IMR-90 (cell line): Measurements from ENCODE around the gene CDC45. TPM values are rescaled to one million over a fixed set of nuclear protein-coding genes. Genes with fewer than 3 reads are reported as not detected.
A peak's percentile ranks its signal among the peaks of the same experiment; 100 is the strongest.

Experiments used
- ATAC-seq: fragments of 200-7000 bp; cut with Tn5 transposase; 2 replicates; pipeline ENCODE4 v1.9.1; 2020; ENCODE audit warnings: low read depth, mild to moderate bottlenecking, moderate library complexity
- BruUV-seq: library from RNA; stranded (reverse); fragments of 400-500 nt; replicated peaks from 2 replicates; lab custom pipeline; 2021; lab: Mats Ljungman, UMichigan
- CTCF ChIA-PET: fragments of 300-600 bp; formaldehyde crosslinking; extraction: SDS; loops from one replicate; lab custom pipeline; 2021; ENCODE audit warnings: antibody characterized with exemption; lab: Yijun Ruan, JAX
- POLR2A ChIA-PET: fragments of 300-600 bp; sonication (Branson Sonifier 250); formaldehyde crosslinking; loops from one replicate; lab custom pipeline; 2022; ENCODE audit warnings: antibody characterized with exemption; ENCODE audit not compliant: unreplicated experiment; lab: Charles Lee
- DNase-seq: peaks from one replicate; pipeline ENCODE4 v3.0.0; 2013
- H2AFZ ChIP-seq: replicated peaks from 2 replicates; pipeline ENCODE3; 2013; ENCODE audit warnings: low read length, mild to moderate bottlenecking; ENCODE audit not compliant: poor library complexity
- H2AK5ac ChIP-seq: 2 replicates; pipeline ENCODE4 v1.6.1; 2013; ENCODE audit warnings: low read depth, low read length, inconsistent platforms
- H2AK9ac ChIP-seq: replicated peaks from 2 replicates; pipeline ENCODE3; 2013; ENCODE audit warnings: mild to moderate bottlenecking, low read depth, low read length, moderate library complexity; ENCODE audit not compliant: poor library complexity
- H2BK120ac ChIP-seq: 2 replicates; pipeline ENCODE4 v1.6.1; 2013; ENCODE audit warnings: low read depth, low read length, inconsistent platforms
- H2BK15ac ChIP-seq: 3 replicates; pipeline ENCODE4 v1.6.1; 2013; ENCODE audit warnings: low read depth, low read length, inconsistent platforms
- H2BK20ac ChIP-seq: 2 replicates; pipeline ENCODE4 v1.6.1; 2013; ENCODE audit warnings: low read depth, mild to moderate bottlenecking, inconsistent platforms, low read length, moderate library complexity
- H2BK5ac ChIP-seq: 2 replicates; pipeline ENCODE4 v1.6.1; 2013; ENCODE audit warnings: mild to moderate bottlenecking, low read depth, low read length, inconsistent platforms; ENCODE audit not compliant: poor library complexity, severe bottlenecking
- H3K14ac ChIP-seq: replicated peaks from 2 replicates; pipeline ENCODE4 v1.6.1; 2013; ENCODE audit warnings: low read depth, low read length, inconsistent platforms
- H3K18ac ChIP-seq: 2 replicates; pipeline ENCODE4 v1.6.1; 2013; ENCODE audit warnings: low read depth, low read length, control low read depth
- H3K23ac ChIP-seq: 2 replicates; pipeline ENCODE4 v1.6.1; 2013; ENCODE audit warnings: low read depth, low read length, inconsistent platforms
- H3K27ac ChIP-seq: 2 replicates; pipeline ENCODE4 v1.5.1; 2013; ENCODE audit warnings: mild to moderate bottlenecking, control low read depth, low read length; ENCODE audit not compliant: insufficient read depth
- H3K27me3 ChIP-seq: 2 replicates; pipeline ENCODE4 v1.6.1; 2013; ENCODE audit warnings: low read length; ENCODE audit not compliant: control insufficient read depth, insufficient read depth
- H3K36me3 ChIP-seq: 2 replicates; pipeline ENCODE4 v1.6.1; 2013; ENCODE audit warnings: low read length, mixed read lengths; ENCODE audit not compliant: control insufficient read depth, insufficient read depth
- H3K4ac ChIP-seq: 2 replicates; pipeline ENCODE4 v1.6.1; 2013; ENCODE audit warnings: low read depth, low read length, inconsistent platforms
- H3K4me1 ChIP-seq: 2 replicates; pipeline ENCODE4 v1.6.1; 2013; ENCODE audit warnings: low read length, mixed read lengths; ENCODE audit not compliant: control insufficient read depth, insufficient read depth
- H3K4me2 ChIP-seq: 2 replicates; pipeline ENCODE4 v1.6.1; 2013; ENCODE audit warnings: low read depth, mild to moderate bottlenecking, control low read depth, low read length, moderate library complexity
- H3K4me3 ChIP-seq: 2 replicates; pipeline ENCODE4 v1.5.1; 2013; ENCODE audit warnings: low read depth, mild to moderate bottlenecking, control low read depth, low read length, moderate library complexity; ENCODE audit not compliant: insufficient read depth
- H3K56ac ChIP-seq: 2 replicates; pipeline ENCODE4 v1.6.1; 2013; ENCODE audit warnings: low read length, inconsistent platforms; ENCODE audit not compliant: insufficient read depth; ENCODE audit errors: extremely low read depth
- H3K79me1 ChIP-seq, 2 experiments: 2 replicates each; pipeline ENCODE4 v1.6.1; 2013; ENCODE audit warnings: low read length in 2 of 2, inconsistent platforms in 1 of 2, low read depth in 1 of 2
- H3K9ac ChIP-seq: 2 replicates; pipeline ENCODE4 v1.6.1; 2013; ENCODE audit warnings: low read depth, low read length, control low read depth
- H3K9me1 ChIP-seq: 2 replicates; pipeline ENCODE4 v1.6.1; 2013; ENCODE audit warnings: low read length, inconsistent platforms; ENCODE audit not compliant: insufficient read depth
- H3K9me3 ChIP-seq: 2 replicates; pipeline ENCODE4 v1.6.1; 2013; ENCODE audit warnings: low read length; ENCODE audit not compliant: control insufficient read depth, insufficient read depth
- H4K20me1 ChIP-seq: 2 replicates; pipeline ENCODE4 v1.6.1; 2013; ENCODE audit warnings: low read length, inconsistent platforms; ENCODE audit not compliant: insufficient read depth
- H4K5ac ChIP-seq: 2 replicates; pipeline ENCODE4 v1.6.1; 2013; ENCODE audit warnings: mild to moderate bottlenecking, low read depth, low read length, control low read depth
- H4K8ac ChIP-seq, 2 experiments: 2 replicates each; pipeline ENCODE4 v1.6.1; 2013; ENCODE audit warnings: low read depth in 2 of 2, low read length in 2 of 2, control low read depth in 1 of 2, inconsistent platforms in 1 of 2
- H4K91ac ChIP-seq: 2 replicates; pipeline ENCODE4 v1.6.1; 2013; ENCODE audit warnings: low read depth, low read length, inconsistent platforms; ENCODE audit not compliant: insufficient read depth
- BHLHE40 ChIP-seq: fragments of 150-350 bp; IDR thresholded peaks from 2 replicates; pipeline ENCODE4 v1.6.1; 2016; ENCODE audit warnings: mild to moderate bottlenecking, low read depth, low read length
- CEBPB ChIP-seq: IDR thresholded peaks from 2 replicates; pipeline ENCODE4 v1.6.1; 2012; ENCODE audit warnings: low read depth, low read length, improper control_type of control experiment
- CHD1 ChIP-seq: IDR thresholded peaks from 2 replicates; pipeline ENCODE4 v1.6.1; 2012; ENCODE audit warnings: low read depth, low read length, improper control_type of control experiment
- FOS ChIP-seq: fragments of 150-350 bp; IDR thresholded peaks from 2 replicates; pipeline ENCODE4 v1.6.1; 2016; ENCODE audit warnings: low read depth, low read length
- MAFK ChIP-seq: IDR thresholded peaks from 2 replicates; pipeline ENCODE4 v1.6.1; 2012; ENCODE audit warnings: low read depth, low read length, improper control_type of control experiment
- MAZ ChIP-seq: IDR thresholded peaks from 2 replicates; pipeline ENCODE4 v1.6.1; 2012; ENCODE audit warnings: low read depth, mild to moderate bottlenecking, low read length, improper control_type of control experiment, moderate library complexity, borderline replicate concordance
- MXI1 ChIP-seq: IDR thresholded peaks from 2 replicates; pipeline ENCODE4 v1.6.1; 2012; ENCODE audit warnings: low read depth, mild to moderate bottlenecking, low read length, moderate library complexity, borderline replicate concordance
- NFE2L2 ChIP-seq: fragments of 150-350 bp; IDR thresholded peaks from 2 replicates; pipeline ENCODE4 v1.6.1; 2016; ENCODE audit warnings: low read depth, mild to moderate bottlenecking, low read length
- POLR2A ChIP-seq: IDR thresholded peaks from 2 replicates; pipeline ENCODE4 v1.6.1; 2012; ENCODE audit warnings: mild to moderate bottlenecking, low read depth, low read length
- RAD21 ChIP-seq: IDR thresholded peaks from 2 replicates; pipeline ENCODE4 v1.6.1; 2012; ENCODE audit warnings: low read length, improper control_type of control experiment
- RCOR1 ChIP-seq: IDR thresholded peaks from 2 replicates; pipeline ENCODE4 v1.6.1; 2012; ENCODE audit warnings: mild to moderate bottlenecking, low read length, improper control_type of control experiment; ENCODE audit not compliant: insufficient replicate concordance
- RFX5 ChIP-seq: IDR thresholded peaks from 2 replicates; pipeline ENCODE4 v1.8.0; 2012; ENCODE audit warnings: low read depth, mild to moderate bottlenecking, low read length, moderate library complexity
- SMC3 ChIP-seq: fragments of 150-350 bp; IDR thresholded peaks from 2 replicates; pipeline ENCODE4 v1.6.1; 2016; ENCODE audit warnings: low read depth, mild to moderate bottlenecking, antibody characterized with exemption, low read length, moderate library complexity
- WGBS, 2 experiments: methylation state at CpG; one replicate each; pipeline versions ENCODE4 v1.1.5 to v1.1.7; 2013; ENCODE audit warnings: missing lambda C conversion rate in 2 of 2; ENCODE audit not compliant: insufficient read length in 1 of 2; ENCODE audit errors: extremely low coverage in 2 of 2; 5-methylcytosine and 5-hydroxymethylcytosine counted together
- dilution Hi-C: fragments of 300-500 bp; cut with HindIII; formaldehyde crosslinking; loops from one replicate; pipeline ENCODE4 v1.14.3; 2018; ENCODE audit warnings: low sequenced_read_pairs; ENCODE audit not compliant: unreplicated experiment
- in situ Hi-C: fragments of 300-500 bp; cut with MboI; formaldehyde crosslinking; loops from 3 replicates; pipeline ENCODE4 v1.14.3; 2019; ENCODE audit warnings: low sequenced_read_pairs, inconsistent platforms, mixed read lengths
- intact Hi-C: fragments of 100-400 bp; cut with micrococcal nuclease; formaldehyde crosslinking; loops from 2 replicates; pipeline ENCODE4 v1.10.0; 2022
- polyA plus RNA-seq, 3 experiments: library from polyadenylated mRNA; depleted of rRNA; stranded (reverse); fragments of >200 nt; gene quantifications; 2 replicates each; pipeline ENCODE4 v1.2.3, GENCODE V29; 2012; ENCODE audit warnings: low replicate concordance in 1 of 3
- total RNA-seq: library from RNA; depleted of rRNA; stranded (reverse); fragments of >200 nt; gene quantifications from 2 replicates; pipeline ENCODE4 v1.2.3, GENCODE V29; 2012
- TF ChIP-seq, protein P1 (sequence below): conservative IDR thresholded peaks from 2 replicates; pipeline ENCODE4 v1.5.1; 2012; ENCODE audit warnings: mild to moderate bottlenecking, low read depth, low read length, improper control_type of control experiment
- TF ChIP-seq, protein P2 (sequence below): fragments of 150-350 bp; IDR thresholded peaks from 2 replicates; pipeline ENCODE4 v1.6.1; 2017; ENCODE audit warnings: mild to moderate bottlenecking, antibody characterized with exemption, low read length, low read depth
- TF ChIP-seq, protein P3 (sequence below): fragments of 150-350 bp; IDR thresholded peaks from 2 replicates; pipeline ENCODE4 v1.6.1; 2016; ENCODE audit warnings: low read depth, mild to moderate bottlenecking, low read length, moderate library complexity, borderline replicate concordance

The CDC45 gene
- total and polyA plus RNA-seq, 2 of the 4 experiments (the other 2 are of a cell fraction): 22.7 to 44.6 TPM

DNA sequence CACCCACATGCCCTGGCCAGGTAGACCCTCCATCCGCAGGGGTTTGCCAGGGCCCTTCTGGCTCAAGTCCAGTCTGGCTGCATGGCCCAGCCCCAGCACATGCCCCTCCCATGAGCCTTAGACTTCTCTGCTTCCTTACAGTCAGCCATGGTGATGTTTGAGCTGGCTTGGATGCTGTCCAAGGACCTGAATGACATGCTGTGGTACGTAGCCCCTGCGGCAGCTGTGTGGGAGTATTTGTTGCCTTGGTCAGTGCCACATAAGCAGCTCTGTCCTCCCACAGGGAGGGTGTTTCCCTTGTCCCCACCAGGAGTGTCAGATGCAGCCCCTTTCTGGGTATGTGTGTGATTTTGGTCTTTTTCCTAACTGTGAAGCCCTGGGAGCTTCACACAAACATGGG, 17.5 kb downstream of the CDC45 start:
- dilution Hi-C loops: no loop called here
- H3K23ac ChIP-seq: no peak overlapping the region
- H3K9me1 ChIP-seq: peaks cover 4% of the 10 kb centered on the region; the same call in 1 of the 2 replicates
- H3K4me1 ChIP-seq: peaks cover 3% of the 10 kb centered on the region
- H4K8ac ChIP-seq: peak overlapping the region in 1 of 2 experiments; percentile 83; a peak in 3 of 4 replicates
- peak; percentile 98 for ATAC-seq
- H3K14ac ChIP-seq: 0 out of 2 replicates have a peak overlapping the region, but pooled peaks have one; percentile 3
- CTCF ChIA-PET: interaction anchor here (1.3 kb wide), 1 partner anchor 133 kb away, joined by 4 read pairs; no protein-coding TSS in a partner anchor
- no peaks in the 10 kb centered on the region for H3K9me3 ChIP-seq
- no peak overlapping the region for H3K4me3 ChIP-seq
- TF ChIP-seq CHD1: no peak
- TF ChIP-seq MAFK: no peak
- no peak for TF ChIP-seq RCOR1
- TF ChIP-seq, protein P1, sequence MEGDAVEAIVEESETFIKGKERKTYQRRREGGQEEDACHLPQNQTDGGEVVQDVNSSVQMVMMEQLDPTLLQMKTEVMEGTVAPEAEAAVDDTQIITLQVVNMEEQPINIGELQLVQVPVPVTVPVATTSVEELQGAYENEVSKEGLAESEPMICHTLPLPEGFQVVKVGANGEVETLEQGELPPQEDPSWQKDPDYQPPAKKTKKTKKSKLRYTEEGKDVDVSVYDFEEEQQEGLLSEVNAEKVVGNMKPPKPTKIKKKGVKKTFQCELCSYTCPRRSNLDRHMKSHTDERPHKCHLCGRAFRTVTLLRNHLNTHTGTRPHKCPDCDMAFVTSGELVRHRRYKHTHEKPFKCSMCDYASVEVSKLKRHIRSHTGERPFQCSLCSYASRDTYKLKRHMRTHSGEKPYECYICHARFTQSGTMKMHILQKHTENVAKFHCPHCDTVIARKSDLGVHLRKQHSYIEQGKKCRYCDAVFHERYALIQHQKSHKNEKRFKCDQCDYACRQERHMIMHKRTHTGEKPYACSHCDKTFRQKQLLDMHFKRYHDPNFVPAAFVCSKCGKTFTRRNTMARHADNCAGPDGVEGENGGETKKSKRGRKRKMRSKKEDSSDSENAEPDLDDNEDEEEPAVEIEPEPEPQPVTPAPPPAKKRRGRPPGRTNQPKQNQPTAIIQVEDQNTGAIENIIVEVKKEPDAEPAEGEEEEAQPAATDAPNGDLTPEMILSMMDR: no peak
- peak; percentile 23; the same call in 1 of the 2 replicates for TF ChIP-seq BHLHE40
- TF ChIP-seq NFE2L2: no peak
- TF ChIP-seq, protein P2, sequence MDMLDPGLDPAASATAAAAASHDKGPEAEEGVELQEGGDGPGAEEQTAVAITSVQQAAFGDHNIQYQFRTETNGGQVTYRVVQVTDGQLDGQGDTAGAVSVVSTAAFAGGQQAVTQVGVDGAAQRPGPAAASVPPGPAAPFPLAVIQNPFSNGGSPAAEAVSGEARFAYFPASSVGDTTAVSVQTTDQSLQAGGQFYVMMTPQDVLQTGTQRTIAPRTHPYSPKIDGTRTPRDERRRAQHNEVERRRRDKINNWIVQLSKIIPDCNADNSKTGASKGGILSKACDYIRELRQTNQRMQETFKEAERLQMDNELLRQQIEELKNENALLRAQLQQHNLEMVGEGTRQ: peak; percentile 48; the same call in 1 of the 2 replicates
- no peak for TF ChIP-seq RFX5
- no peak for TF ChIP-seq FOS
- peak; percentile 63; the same call in 1 of the 2 replicates for TF ChIP-seq MAZ
- no peak for TF ChIP-seq RAD21
- no peak for TF ChIP-seq SMC3
- peak; percentile 77 for TF ChIP-seq POLR2A
- peak; percentile 37; the same call in 1 of the 2 replicates for TF ChIP-seq MXI1
- TF ChIP-seq, protein P3, sequence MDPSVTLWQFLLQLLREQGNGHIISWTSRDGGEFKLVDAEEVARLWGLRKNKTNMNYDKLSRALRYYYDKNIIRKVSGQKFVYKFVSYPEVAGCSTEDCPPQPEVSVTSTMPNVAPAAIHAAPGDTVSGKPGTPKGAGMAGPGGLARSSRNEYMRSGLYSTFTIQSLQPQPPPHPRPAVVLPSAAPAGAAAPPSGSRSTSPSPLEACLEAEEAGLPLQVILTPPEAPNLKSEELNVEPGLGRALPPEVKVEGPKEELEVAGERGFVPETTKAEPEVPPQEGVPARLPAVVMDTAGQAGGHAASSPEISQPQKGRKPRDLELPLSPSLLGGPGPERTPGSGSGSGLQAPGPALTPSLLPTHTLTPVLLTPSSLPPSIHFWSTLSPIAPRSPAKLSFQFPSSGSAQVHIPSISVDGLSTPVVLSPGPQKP: no peak
- no peak for TF ChIP-seq CEBPB
- H2BK20ac ChIP-seq: peak overlapping the region; percentile 69; the same call in 1 of the 2 replicates
- WGBS, 2 experiments: no CpG with 5 or more reads among the region's 3 CpGs
- intact Hi-C loops: no loop called here
- no peaks in the 10 kb centered on the region for H3K27me3 ChIP-seq
- H4K5ac ChIP-seq: peak overlapping the region; percentile 3; the same call in 1 of the 2 replicates
- peak overlapping the region; percentile 77; the same call in 1 of the 2 replicates for H4K91ac ChIP-seq
- H4K20me1 ChIP-seq: no peaks in the 10 kb centered on the region
- H3K36me3 ChIP-seq: peaks cover 4% of the 10 kb centered on the region
- POLR2A ChIA-PET: no interaction called here
- H3K4ac ChIP-seq: peak overlapping the region; percentile 80
- peak overlapping the region; percentile 14 for H2BK5ac ChIP-seq
- BruUV-seq: no TSS peak
- H3K27ac ChIP-seq: no peak overlapping the region
- peak; percentile 97 for DNase-seq
- peak overlapping the region; percentile 39; the same call in 1 of the 2 replicates for H3K18ac ChIP-seq
- no peak overlapping the region for H3K4me2 ChIP-seq
- H2BK15ac ChIP-seq: peak overlapping the region; percentile 27; the same call in 1 of the 3 replicates
- peak overlapping the region; percentile 88 for H2AK9ac ChIP-seq
- no peaks in the 10 kb centered on the region for H3K79me1 ChIP-seq
- in situ Hi-C loops: no loop called here
- H2AK5ac ChIP-seq: peak overlapping the region; percentile 26; the same call in 1 of the 2 replicates
- H2BK120ac ChIP-seq: peak overlapping the region; percentile 43
- peak overlapping the region; percentile 84 for H2AFZ ChIP-seq
- H3K9ac ChIP-seq: no peak overlapping the region
- no peak overlapping the region for H3K56ac ChIP-seq
